Right ventricle myocardium inferior (tissue), 1 donor: ENCODE data around the gene SGPL1. TPM values are rescaled to one million over a fixed set of nuclear protein-coding genes. Genes with fewer than 3 reads are reported as not detected.
"Not testable (repeated sequence)": the region's sequence is repeated elsewhere in the genome, so short reads cannot be mapped to it uniquely, and the experiment has no call there.

Source experiments
- ATAC-seq: fragments of 200-7000 bp; cut with Tn5 transposase; one replicate; pipeline ENCODE4 v1.9.1; 2020; ENCODE audit warnings: mild to moderate bottlenecking, moderate library complexity
- DNase-seq: peaks from one replicate; pipeline ENCODE4 v3.0.0; 2021; ENCODE audit errors: missing footprints
- intact Hi-C: fragments of 100-400 bp; cut with DNase I; formaldehyde crosslinking; loops from one replicate; pipeline ENCODE4 v1.11.0; 2022
- total RNA-seq: library from RNA; stranded (reverse); fragmentation: NEBNext Ultra II Directional; extraction: Animal tissue kit (Norgen Biotek cat#: 25700); gene quantifications from one replicate; pipeline ENCODE4 v1.2.1, GENCODE V29; 2021
- donor health status: DM: no; HTN: yes; CAD: no; lungs with severe emphysema.

The SGPL1 gene
- total RNA-seq, 1 donor from 2014 or later = 13.1 TPM

- ATAC-seq = peak; percentile 84
- no peak for DNase-seq
- intact Hi-C loops = no loop called here
Measured at GRCh38 chr10:70858759-70859158, 43.0 kb downstream of the SGPL1 start.

- DNase-seq, intact Hi-C loops, ATAC-seq: not testable (repeated sequence)
Measured at GRCh38 chr10:70861495-70862197, 45.9 kb downstream of the SGPL1 start.

GRCh38 chr10:70863470-70864160, 47.9 kb downstream of the SGPL1 start:
- no peak for DNase-seq
- intact Hi-C loops = no loop called here
- ATAC-seq = no peak

- intact Hi-C loops = no loop called here
- DNase-seq (no peak), ATAC-seq (no peak)
Measured at GRCh38 chr10:70864935-70865334, 49.2 kb downstream of the SGPL1 start.

- intact Hi-C loops = no loop called here
- ATAC-seq (peak; percentile 50), DNase-seq (no peak)
Measured at GRCh38 chr10:70866424-70866823, 50.7 kb downstream of the SGPL1 start.

GRCh38 chr10:70872291-70872690, 56.5 kb downstream of the SGPL1 start:
- no peak for DNase-seq
- ATAC-seq = no peak
- intact Hi-C loops = no loop called here

GRCh38 chr10:70874061-70874460, 58.3 kb downstream of the SGPL1 start:
- DNase-seq (no peak), ATAC-seq (no peak)
- intact Hi-C loops = no loop called here

- no peak for DNase-seq
- no peak for ATAC-seq
- intact Hi-C loops = no loop called here
Measured at GRCh38 chr10:70879207-70879606, 63.5 kb downstream of the SGPL1 start.

GRCh38 chr10:70880077-70880534, 64.4 kb downstream of the SGPL1 start:
- intact Hi-C loops = loop anchor here (1.0 to 10.0 kb wide), 4 partner anchors 65 to 415 kb away; partner anchors contain the start of gene SGPL1
- DNase-seq = peak; percentile 79
- peak; percentile 67 for ATAC-seq

- no peak for ATAC-seq
- no peak for DNase-seq
- intact Hi-C loops = loop anchor here (10.0 kb wide), 1 partner anchor 420 kb away; no protein-coding TSS in a partner anchor
Measured at GRCh38 chr10:70884741-70885140, 69.0 kb downstream of the SGPL1 start.

GRCh38 chr10:70885481-70885880, 69.7 kb downstream of the SGPL1 start:
- intact Hi-C loops = loop anchor here (10.0 kb wide), 1 partner anchor 421 kb away; no protein-coding TSS in a partner anchor
- no peak for ATAC-seq

GRCh38 chr10:70885931-70886903, 70.5 kb downstream of the SGPL1 start:
- ATAC-seq (no peak), DNase-seq (no peak)
- intact Hi-C loops = loop anchor here (10.0 kb wide), 1 partner anchor 421 kb away; no protein-coding TSS in a partner anchor

More at GRCh38 chr10:70885481-70885880, 69.7 kb downstream of the SGPL1 start:
- DNase-seq = no peak

GRCh38 chr10:70886921-70887665, 71.3 kb downstream of the SGPL1 start:
- intact Hi-C loops = loop anchor here (10.0 kb wide), 1 partner anchor 422 kb away; no protein-coding TSS in a partner anchor
- DNase-seq (no peak), ATAC-seq (no peak)

GRCh38 chr10:70887804-70888800, 72.4 kb downstream of the SGPL1 start, which contains the start of gene PCBD1:
TSS of gene PCBD1 (minus strand) at chr10:70888565. CDS start at chr10:70888533, 32 bp downstream.
- intact Hi-C loops = loop anchor here (10.0 kb wide), 1 partner anchor 423 kb away; no protein-coding TSS in a partner anchor
- ATAC-seq (peak; percentile 82), DNase-seq (peak; percentile 85)

- DNase-seq (no peak), ATAC-seq (no peak)
- intact Hi-C loops = loop anchor here (10.0 kb wide), 1 partner anchor 424 kb away; no protein-coding TSS in a partner anchor
Measured at GRCh38 chr10:70889291-70889690, 73.5 kb downstream of the SGPL1 start.

- DNase-seq (peak; percentile 87), ATAC-seq (peak; percentile 74)
- intact Hi-C loops = no loop called here
Measured at GRCh38 chr10:70890917-70891431, 75.2 kb downstream of the SGPL1 start.
